Suppressor macrophage (primary cell): ENCODE results near the gene CCDC73.
"Not testable (repeated sequence)": the region's sequence is repeated elsewhere in the genome, so short reads cannot be mapped to it uniquely, and the experiment has no call there.

Experiments used
- DNase-seq, 4 experiments: peaks; one replicate each; pipeline ENCODE4 v3.0.0-alpha.2; 2020 to 2022

CCDC73 gene

DNA sequence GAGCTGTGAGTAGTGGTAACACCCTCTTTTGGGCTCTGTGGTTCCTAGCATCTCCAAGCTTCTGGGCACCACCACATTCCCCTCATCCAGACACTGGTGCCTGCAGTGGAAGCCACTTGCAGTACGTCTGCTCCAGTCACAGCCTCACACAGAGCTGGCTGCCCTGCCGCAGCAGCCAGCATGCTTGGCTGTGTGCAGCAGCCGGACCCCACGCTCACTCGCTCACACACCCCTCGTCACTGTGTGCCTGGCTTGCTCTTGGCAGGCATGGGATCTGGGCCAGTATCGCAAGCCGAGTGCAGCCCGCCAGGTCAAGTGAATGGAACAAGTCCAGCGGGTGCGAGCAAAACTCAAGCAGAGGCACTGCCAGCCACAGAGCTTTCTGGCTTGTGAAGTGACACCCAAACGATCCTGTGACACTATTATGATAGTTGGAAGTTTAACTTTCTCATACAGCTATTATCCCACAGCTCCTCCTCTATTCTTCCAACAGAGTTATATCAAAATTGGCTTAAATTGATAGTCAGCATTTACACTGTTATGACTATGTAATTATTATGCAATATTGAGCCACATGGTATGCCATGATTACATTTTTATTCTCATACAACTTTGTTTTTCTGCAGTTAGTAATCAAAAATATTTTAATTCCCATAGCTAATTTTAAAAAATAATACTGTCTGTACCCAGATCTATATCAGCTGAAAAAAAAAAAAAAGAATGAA is 89.0 kb downstream of the CCDC73 start:
- no peak for DNase-seq

DNA sequence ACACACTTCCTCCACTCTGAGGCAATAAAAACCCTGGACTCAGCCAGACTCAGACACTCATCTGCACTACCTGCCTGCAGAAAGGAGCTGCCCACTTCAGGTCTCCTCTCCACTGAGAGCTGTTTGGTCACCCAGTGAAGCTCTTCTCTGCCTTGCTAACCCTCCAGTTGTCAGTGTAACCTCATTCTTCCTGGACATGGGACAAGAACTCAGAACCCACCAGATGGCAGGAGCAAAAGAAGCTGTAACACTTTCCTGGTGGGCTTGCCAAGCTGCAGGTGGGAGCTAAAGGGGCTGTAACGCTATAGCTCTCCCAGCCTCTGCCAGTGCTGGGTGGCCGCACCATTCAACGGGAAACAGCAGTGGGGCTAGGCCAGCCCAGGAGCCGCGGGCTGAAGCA is 89.7 kb downstream of the CCDC73 start:
- no peak for DNase-seq

DNA sequence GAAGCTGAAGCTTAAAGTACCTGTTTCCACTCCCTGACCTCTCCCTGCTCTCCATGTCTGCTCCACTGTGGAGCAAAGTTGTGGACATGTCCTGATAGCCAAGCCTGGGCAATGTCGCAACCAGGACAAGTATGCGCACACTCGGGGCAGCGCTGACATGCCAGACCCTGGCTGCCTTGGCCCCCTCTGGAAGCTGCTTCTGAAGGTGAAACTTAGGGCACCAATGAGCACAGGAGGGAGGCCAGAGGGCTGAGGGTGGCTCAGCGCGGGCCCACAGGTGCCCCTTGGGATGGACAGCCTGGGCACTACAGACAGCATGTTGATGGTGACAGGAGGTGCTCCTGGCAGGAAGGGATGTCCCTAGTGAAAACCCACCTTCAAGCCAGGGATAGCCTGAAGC is 90.2 kb downstream of the CCDC73 start:
- no peak for DNase-seq

- peak in 2 of 4 experiments; percentile 39 to 52 for DNase-seq
Observed at GRCh38 chr11:32701616-32702015, 92.8 kb downstream of the CCDC73 start.

DNA sequence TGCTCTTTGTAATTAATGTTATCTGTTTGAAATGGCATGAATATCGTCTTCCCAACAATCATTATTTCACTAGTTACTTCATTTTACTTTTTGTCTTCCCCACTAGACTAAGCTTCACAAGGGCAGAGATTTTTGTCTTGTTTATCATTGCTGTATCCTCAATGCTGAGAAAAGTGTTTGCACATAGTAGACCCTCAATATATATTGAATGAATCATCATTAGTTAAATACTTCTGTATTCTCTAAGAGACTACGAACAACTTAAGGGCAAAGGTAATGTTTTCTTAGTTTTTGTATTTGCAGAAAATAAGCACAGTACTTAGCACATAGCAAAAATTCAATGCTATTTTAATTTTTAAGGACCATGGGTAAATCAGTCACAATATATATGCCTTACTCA is 95.9 kb downstream of the CCDC73 start:
- DNase-seq: no peak

DNA sequence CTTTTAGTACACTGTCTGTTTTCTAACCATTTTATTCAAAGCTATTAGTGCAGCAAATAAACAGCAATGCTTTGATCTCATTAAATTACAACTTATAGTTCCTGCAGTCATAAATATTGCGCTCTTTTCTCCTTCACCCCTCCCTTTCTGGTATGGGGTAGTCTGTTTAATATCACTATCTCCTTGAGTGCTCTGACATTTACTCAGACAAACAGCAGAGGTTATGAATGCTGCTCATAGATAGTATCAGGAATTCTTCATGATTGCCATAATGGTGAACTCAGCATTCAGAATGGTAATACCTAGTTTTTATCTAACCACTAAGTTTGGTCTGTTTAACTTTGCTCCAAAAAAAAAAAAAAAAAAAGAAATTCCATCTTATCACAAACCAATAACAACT is 123.4 kb downstream of the CCDC73 start:
- DNase-seq: no peak

DNA sequence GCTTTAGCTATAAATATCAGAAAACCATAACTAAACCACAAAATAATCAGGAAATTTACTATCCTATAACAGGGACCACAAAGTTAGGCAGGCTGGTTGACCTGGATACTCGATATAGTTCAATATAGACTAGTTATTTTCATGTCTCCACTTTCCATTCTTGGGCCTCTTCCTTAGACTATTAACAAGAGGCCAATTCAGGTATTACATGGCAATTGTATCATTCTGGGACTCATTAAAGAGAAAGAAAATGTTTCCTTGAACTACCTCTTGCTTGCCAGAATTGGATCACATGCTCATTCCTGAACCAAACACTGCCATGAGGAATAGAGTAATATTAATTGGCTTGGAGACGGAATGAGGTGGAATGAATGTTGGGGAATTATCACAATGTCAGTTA is 134.8 kb downstream of the CCDC73 start:
- no peak for DNase-seq

- no peak for DNase-seq
Observed at GRCh38 chr11:32658639-32659406, 135.6 kb downstream of the CCDC73 start.

- DNase-seq: no peak
Observed at GRCh38 chr11:32643526-32643925, 150.9 kb downstream of the CCDC73 start.

GRCh38 chr11:32641361-32641760 is 153.1 kb downstream of the CCDC73 start:
- DNase-seq: no peak

DNA sequence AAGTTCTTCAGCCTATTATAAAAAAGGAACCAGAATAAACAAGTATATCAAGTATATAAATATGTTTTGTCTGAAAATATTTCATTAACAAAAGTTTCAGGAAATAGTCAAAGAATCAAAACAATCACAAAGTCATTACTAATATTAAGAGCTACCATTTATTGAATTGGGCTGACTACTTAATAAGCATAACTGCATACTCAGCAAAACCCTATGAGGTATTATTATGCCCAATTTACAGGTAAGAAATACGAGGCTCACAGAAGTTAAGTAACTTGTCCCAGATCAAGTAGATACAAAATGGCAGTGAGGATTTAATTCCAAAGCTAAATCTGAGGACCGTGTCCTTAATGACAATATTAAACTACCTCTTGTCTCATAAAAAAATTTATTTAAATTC is 158.6 kb downstream of the CCDC73 start:
- DNase-seq: no peak

- DNase-seq: peak in 1 of 4 experiments; percentile 6
Observed at GRCh38 chr11:32630844-32631243, 163.6 kb downstream of the CCDC73 start.

GRCh38 chr11:32616903-32617302 is 177.6 kb downstream of the CCDC73 start:
- no peak for DNase-seq

DNA sequence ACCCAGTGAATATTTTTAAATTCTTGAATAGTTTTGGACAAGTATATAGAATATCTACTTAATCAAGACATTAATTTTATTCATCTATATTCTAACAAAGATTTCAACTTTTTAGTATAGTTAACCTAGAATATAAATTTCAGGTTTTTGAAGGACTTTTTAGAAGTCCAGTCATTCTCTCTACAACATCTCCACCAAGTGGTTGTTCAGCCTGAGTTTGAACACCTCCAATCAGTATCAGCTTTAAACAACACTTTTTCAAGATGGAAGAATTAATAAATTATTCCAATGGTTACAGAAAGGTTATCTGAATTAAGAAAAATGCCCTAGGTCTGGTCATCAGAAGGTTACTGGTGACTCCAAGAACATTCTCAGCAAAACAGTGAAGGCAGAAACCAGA is 179.0 kb downstream of the CCDC73 start:
- peak in 3 of 4 experiments; percentile 12 to 39 (median 19) for DNase-seq

GRCh38 chr11:32613500-32614151 is 180.8 kb downstream of the CCDC73 start:
- DNase-seq: no peak

- no peak for DNase-seq
Observed at GRCh38 chr11:32610797-32611352, 183.6 kb downstream of the CCDC73 start.

DNA sequence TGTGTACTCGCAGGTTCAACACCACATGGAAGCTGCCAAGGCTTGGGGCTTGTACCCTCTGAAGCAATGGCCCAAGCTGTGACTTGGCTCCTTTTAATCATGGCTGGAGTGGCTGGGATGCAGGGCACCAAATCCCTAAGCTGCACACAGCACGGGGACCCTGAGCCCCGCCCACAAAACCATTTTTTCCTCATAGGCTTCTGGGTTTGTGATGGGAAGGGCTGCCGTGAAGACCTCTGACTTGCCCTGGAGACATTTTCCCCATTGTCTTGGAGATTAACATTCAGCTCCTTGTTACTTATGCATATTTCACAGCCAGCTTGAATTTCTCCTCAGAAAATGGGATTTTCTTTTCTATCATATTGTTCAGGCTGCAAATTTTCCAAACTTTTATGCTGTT is 185.6 kb downstream of the CCDC73 start:
- DNase-seq: not testable (repeated sequence)

DNA sequence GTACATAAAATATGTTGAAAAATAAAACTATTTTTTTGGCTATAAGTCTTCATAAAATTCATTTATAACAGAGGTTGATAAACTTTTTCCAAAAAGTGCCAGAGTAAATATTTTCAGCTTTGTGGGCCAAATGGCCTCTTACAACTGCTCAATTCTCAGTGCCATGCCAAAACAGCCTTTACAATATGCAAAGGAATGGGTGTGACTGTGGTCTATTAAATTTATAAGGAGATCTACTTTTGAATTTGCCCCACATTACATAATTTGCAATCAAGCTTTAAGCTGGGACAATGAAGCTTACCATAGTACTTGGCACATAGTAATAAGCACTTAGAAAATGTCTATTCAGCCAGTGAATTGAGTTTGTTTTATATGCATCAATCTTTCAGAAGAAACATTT is 188.2 kb downstream of the CCDC73 start:
- no peak for DNase-seq

DNA sequence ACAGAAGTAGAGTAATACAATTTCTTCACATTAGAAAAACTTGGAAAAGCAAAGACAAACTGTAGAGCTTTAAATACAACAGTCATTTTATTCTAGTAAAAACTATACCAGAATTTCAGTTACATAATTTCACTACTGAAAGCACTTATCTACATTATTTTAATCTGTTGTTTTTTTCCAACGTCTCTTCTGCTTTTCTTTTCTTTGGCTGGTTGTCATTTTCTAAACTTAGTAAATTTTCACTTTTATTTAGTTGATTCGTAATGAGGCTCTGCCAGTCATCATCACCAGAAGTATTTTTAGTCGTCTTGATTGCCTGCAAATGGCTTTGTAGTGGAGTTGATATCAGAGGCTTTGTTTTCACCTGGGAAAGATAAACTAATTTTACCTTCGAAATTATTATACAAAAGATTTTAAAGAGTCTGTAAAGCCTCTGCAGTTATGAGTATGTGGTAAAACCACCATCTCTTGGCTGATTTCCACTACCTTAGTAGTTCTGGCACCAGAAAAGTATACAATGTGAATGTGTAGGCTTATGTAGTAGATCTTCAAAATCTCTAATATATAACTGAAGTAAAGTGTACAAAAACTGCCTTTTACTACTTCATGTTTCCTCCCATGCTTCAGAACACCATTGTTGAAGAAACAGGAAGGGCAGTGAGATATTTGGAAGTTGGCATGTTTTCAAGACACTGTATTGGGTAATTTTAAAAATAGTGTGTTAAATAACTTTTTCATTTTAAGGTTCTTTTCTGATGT is 191.6 kb downstream of the CCDC73 start:
- peak in 2 of 4 experiments; percentile 31 to 52 for DNase-seq

GRCh38 chr11:32597921-32598320 is 196.5 kb downstream of the CCDC73 start:
- DNase-seq: peak in 1 of 4 experiments; percentile 2

DNA sequence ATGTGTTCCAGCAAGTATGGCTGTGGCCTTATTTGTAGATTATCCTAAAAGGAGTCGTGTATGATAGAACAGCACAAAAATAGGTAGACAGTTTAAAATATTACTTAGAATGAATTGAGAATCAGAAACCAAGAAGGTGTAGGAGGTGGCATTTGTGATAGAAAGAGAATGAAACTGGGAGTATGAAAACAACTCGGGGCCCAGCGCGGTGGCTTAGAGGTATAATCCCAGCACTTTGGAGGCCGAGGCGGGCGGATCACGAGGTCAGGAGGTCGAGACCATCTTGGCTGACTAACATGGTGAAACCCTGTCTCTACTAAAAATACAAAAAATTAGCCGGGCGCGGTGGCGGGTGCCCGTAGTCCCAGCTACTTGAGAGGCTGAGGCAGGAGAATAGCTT is 198.3 kb downstream of the CCDC73 start:
- DNase-seq: not testable (repeated sequence)

DNA sequence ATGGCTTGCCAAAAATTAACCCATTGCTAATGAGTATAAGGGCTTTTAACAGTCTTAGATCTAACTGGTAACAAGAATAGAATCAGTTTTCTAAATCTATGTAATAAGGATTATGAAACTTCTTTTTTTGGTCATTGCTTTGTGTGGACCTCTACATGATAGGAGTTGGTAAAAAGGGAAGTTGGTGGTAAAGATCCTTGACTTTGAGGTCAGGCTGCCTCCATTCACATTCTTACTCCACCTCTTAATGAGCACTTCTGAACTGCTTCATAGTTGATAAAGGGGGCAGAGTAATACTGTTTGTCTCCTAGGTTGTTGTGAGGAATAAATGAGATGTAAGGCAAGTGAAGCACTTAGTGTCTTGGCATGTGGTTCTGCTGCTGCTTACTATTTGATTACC is 200.2 kb downstream of the CCDC73 start:
- peak; percentile 18 to 66 (median 44) for DNase-seq
